PFSK-1 (cell line): ENCODE measurements around the gene NOTCH3.

Experiments used
- POLR2AphosphoS5 ChIP-seq: IDR thresholded peaks from 2 replicates; pipeline ENCODE4 v1.6.1; 2012; ENCODE audit warnings: low read depth, mild to moderate bottlenecking, control low read depth, low read length, moderate library complexity
- REST ChIP-seq, 2 experiments: IDR thresholded peaks; 2 replicates each; pipeline versions ENCODE4 v1.6.1 to v1.8.0; 2011 to 2012; ENCODE audit warnings: low read depth in 2 of 2, low read length in 2 of 2, control low read depth in 1 of 2, inconsistent platforms in 1 of 2, mild to moderate bottlenecking in 1 of 2, moderate library complexity in 1 of 2; ENCODE audit not compliant: insufficient read depth in 1 of 2

GRCh38 chr19:15248648-15249527 lies 48.1 kb upstream of the NOTCH3 start:
- TF ChIP-seq POLR2AphosphoS5: no peak
- no peak for TF ChIP-seq REST (IDR thresholded peaks at IDR 0.05; ENCODE audit: insufficient read depth in 1 of 2, low read depth in 2 of 2, low read length in 2 of 2)
